Adrenal gland (tissue), 5 donors: ENCODE results near the gene PHF19.

Source experiments
- POLR2A ChIP-seq, 2 donors: fragments of 450-650 bp; IDR thresholded peaks; one replicate each; pipeline ENCODE4 v1.6.1; 2017; ENCODE audit warnings: antibody characterized with exemption in 2 of 2, mild to moderate bottlenecking in 2 of 2, moderate library complexity in 1 of 2
- TF ChIP-seq, protein P1 (sequence below), 6 experiments: fragments of 450-650 bp in 4 of 6; fragments of 200-600 bp in 2 of 6; sonication (generic) in 1 of 6; IDR thresholded peaks; 1 replicate in 5 of 6; 2 replicates in 1 of 6; pipeline versions ENCODE4 v1.5.1 to v1.8.0; 2016 to 2021; ENCODE audit warnings: antibody characterized with exemption in 6 of 6, mild to moderate bottlenecking in 2 of 6, moderate library complexity in 1 of 6
- donor health status: DM: no; HTN: no; CAD: no.

DNA sequence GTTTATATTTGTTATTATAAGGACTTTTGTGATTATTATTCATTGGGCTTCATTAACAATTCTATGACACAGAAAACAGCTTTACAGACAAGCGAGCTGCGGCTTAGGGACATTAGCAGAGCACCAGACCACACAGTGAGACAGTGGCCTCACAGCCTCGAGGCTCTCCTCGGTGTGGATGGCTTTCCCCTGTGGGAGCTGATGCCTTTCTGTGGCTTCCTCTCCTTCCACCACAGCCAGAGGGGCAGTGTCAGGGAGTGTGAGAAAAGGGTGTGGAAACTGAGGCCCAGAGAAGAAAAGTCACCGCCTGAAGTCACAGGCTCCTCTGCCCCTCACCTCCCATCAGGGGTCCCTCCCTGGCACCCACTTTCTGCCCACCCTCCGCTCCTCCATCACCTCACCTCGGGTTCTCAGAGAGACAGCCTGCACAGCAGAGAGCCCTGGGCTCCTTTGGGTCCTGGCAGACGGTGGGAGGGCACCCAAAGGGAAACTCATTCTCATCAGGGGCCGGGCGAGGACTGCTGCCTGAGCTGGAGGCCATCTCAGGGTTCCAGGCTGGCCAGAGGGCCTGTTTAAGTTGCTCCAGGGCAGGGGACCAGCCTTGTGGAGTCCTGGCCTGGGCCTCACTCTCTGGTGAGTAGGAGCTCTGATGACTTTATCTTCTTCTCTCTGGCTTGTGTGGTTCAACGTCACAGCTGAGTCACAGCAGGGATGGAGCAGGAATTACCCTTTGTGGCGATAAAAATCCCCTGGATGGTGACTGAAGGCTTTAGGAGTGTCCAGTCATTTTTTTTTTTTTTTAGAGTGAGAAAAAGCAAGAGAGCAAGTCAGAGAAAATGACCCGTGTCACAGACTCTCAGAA lies 48.8 kb upstream of the PHF19 start:
- TF ChIP-seq, protein P1, sequence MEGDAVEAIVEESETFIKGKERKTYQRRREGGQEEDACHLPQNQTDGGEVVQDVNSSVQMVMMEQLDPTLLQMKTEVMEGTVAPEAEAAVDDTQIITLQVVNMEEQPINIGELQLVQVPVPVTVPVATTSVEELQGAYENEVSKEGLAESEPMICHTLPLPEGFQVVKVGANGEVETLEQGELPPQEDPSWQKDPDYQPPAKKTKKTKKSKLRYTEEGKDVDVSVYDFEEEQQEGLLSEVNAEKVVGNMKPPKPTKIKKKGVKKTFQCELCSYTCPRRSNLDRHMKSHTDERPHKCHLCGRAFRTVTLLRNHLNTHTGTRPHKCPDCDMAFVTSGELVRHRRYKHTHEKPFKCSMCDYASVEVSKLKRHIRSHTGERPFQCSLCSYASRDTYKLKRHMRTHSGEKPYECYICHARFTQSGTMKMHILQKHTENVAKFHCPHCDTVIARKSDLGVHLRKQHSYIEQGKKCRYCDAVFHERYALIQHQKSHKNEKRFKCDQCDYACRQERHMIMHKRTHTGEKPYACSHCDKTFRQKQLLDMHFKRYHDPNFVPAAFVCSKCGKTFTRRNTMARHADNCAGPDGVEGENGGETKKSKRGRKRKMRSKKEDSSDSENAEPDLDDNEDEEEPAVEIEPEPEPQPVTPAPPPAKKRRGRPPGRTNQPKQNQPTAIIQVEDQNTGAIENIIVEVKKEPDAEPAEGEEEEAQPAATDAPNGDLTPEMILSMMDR (IDR thresholded peaks at IDR 0.05), result no peak
- peak in 1 of 2 donors; percentile 20 for TF ChIP-seq POLR2A (IDR thresholded peaks at IDR 0.05)
